IPS-15b (cell line): ENCODE data around the gene SLC39A11.
"Not testable (repeated sequence)": the region's sequence is repeated elsewhere in the genome, so short reads cannot be mapped to it uniquely, and the experiment has no call there.

ENCODE experiments used
- H3K27me3 ChIP-seq: one replicate; pipeline ENCODE4 v1.6.1; 2013; ENCODE audit warnings: low read length; ENCODE audit not compliant: control insufficient read depth, insufficient read depth
- H3K36me3 ChIP-seq: one replicate; pipeline ENCODE4 v1.6.1; 2013; ENCODE audit warnings: low read length; ENCODE audit not compliant: control insufficient read depth, insufficient read depth
- H3K4me1 ChIP-seq: one replicate; pipeline ENCODE4 v1.6.1; 2013; ENCODE audit warnings: mild to moderate bottlenecking, low read length; ENCODE audit not compliant: control insufficient read depth, insufficient read depth
- H3K4me3 ChIP-seq: one replicate; pipeline ENCODE4 v1.5.1; 2013; ENCODE audit warnings: low read depth, low read length
- H3K9ac ChIP-seq: one replicate; pipeline ENCODE4 v1.6.1; 2013; ENCODE audit warnings: low read depth, mild to moderate bottlenecking, low read length
- H3K9me3 ChIP-seq: one replicate; pipeline ENCODE4 v1.6.1; 2013; ENCODE audit warnings: mild to moderate bottlenecking, low read length; ENCODE audit not compliant: control insufficient read depth, insufficient read depth

SLC39A11 gene

GRCh38 chr17:73013816-73014663, 78.4 kb downstream of the SLC39A11 start:
- no peaks in the 10 kb centered on the region for H3K27me3 ChIP-seq
- H3K36me3 ChIP-seq = no peaks in the 10 kb centered on the region
- H3K4me1 ChIP-seq = peaks cover 5% of the 10 kb centered on the region
- H3K9ac ChIP-seq = no peak overlapping the region
- no peaks in the 10 kb centered on the region for H3K9me3 ChIP-seq
- no peak overlapping the region for H3K4me3 ChIP-seq

GRCh38 chr17:73013301-73013700, 79.2 kb downstream of the SLC39A11 start:
- H3K36me3 ChIP-seq = no peaks in the 10 kb centered on the region
- H3K27me3 ChIP-seq = no peaks in the 10 kb centered on the region
- peaks cover 5% of the 10 kb centered on the region for H3K4me1 ChIP-seq
- no peak overlapping the region for H3K4me3 ChIP-seq
- H3K9me3 ChIP-seq = no peaks in the 10 kb centered on the region
- H3K9ac ChIP-seq = no peak overlapping the region

- no peak overlapping the region for H3K4me3 ChIP-seq
- peaks cover 5% of the 10 kb centered on the region for H3K4me1 ChIP-seq
- no peak overlapping the region for H3K9ac ChIP-seq
- no peaks in the 10 kb centered on the region for H3K36me3 ChIP-seq
- no peaks in the 10 kb centered on the region for H3K9me3 ChIP-seq
- H3K27me3 ChIP-seq = no peaks in the 10 kb centered on the region
These were observed 81.4 kb downstream of the SLC39A11 start for GRCh38 chr17:73011016-73011486.

- H3K36me3 ChIP-seq = no peaks in the 10 kb centered on the region
These were observed 82.1 kb downstream of the SLC39A11 start for GRCh38 chr17:73010414-73010813.

GRCh38 chr17:73007407-73007806, 85.1 kb downstream of the SLC39A11 start:
- no peaks in the 10 kb centered on the region for H3K36me3 ChIP-seq
- H3K4me1 ChIP-seq = no peaks in the 10 kb centered on the region
- H3K9me3 ChIP-seq = no peaks in the 10 kb centered on the region
- H3K9ac ChIP-seq = no peak overlapping the region
- H3K27me3 ChIP-seq = no peaks in the 10 kb centered on the region
- no peak overlapping the region for H3K4me3 ChIP-seq

More at GRCh38 chr17:73010414-73010813, 82.1 kb downstream of the SLC39A11 start:
- peaks cover 5% of the 10 kb centered on the region for H3K4me1 ChIP-seq
- H3K4me3 ChIP-seq = no peak overlapping the region
- no peaks in the 10 kb centered on the region for H3K9me3 ChIP-seq
- H3K9ac ChIP-seq = no peak overlapping the region
- H3K27me3 ChIP-seq = no peaks in the 10 kb centered on the region

GRCh38 chr17:73005360-73005759, 87.1 kb downstream of the SLC39A11 start:
- Histone ChIP-seq H3K27me3 (no peaks in the 10 kb centered on the region), H3K36me3 (no peaks in the 10 kb centered on the region), H3K9me3 (no peaks in the 10 kb centered on the region), H3K4me1 (no peaks in the 10 kb centered on the region), H3K9ac (no peak overlapping the region), H3K4me3 (no peak overlapping the region)

- H3K9ac ChIP-seq = no peak overlapping the region
- no peaks in the 10 kb centered on the region for H3K4me1 ChIP-seq
- no peak overlapping the region for H3K4me3 ChIP-seq
- no peaks in the 10 kb centered on the region for H3K27me3 ChIP-seq
- no peaks in the 10 kb centered on the region for H3K9me3 ChIP-seq
- H3K36me3 ChIP-seq = no peaks in the 10 kb centered on the region
These were observed 89.0 kb downstream of the SLC39A11 start for GRCh38 chr17:73003487-73003886.

- H3K9ac ChIP-seq = no peak overlapping the region
- H3K4me1 ChIP-seq = no peaks in the 10 kb centered on the region
- H3K36me3 ChIP-seq = no peaks in the 10 kb centered on the region
- no peaks in the 10 kb centered on the region for H3K27me3 ChIP-seq
- no peak overlapping the region for H3K4me3 ChIP-seq
- H3K9me3 ChIP-seq = no peaks in the 10 kb centered on the region
These were observed 91.7 kb downstream of the SLC39A11 start for GRCh38 chr17:73000832-73001231.

GRCh38 chr17:72999474-72999873, 93.0 kb downstream of the SLC39A11 start:
- H3K4me3 ChIP-seq, H3K27me3 ChIP-seq, H3K36me3 ChIP-seq, H3K9ac ChIP-seq, H3K4me1 ChIP-seq, H3K9me3 ChIP-seq: not testable (repeated sequence)

GRCh38 chr17:72998343-72998742, 94.1 kb downstream of the SLC39A11 start:
- Histone ChIP-seq H3K4me1 (no peaks in the 10 kb centered on the region), H3K36me3 (no peaks in the 10 kb centered on the region), H3K9me3 (no peaks in the 10 kb centered on the region), H3K27me3 (no peaks in the 10 kb centered on the region), H3K9ac (no peak overlapping the region), H3K4me3 (no peak overlapping the region)

- no peak overlapping the region for H3K4me3 ChIP-seq
- H3K4me1 ChIP-seq = no peaks in the 10 kb centered on the region
- no peaks in the 10 kb centered on the region for H3K9me3 ChIP-seq
- no peaks in the 10 kb centered on the region for H3K27me3 ChIP-seq
- no peaks in the 10 kb centered on the region for H3K36me3 ChIP-seq
- H3K9ac ChIP-seq = no peak overlapping the region
These were observed 94.9 kb downstream of the SLC39A11 start for GRCh38 chr17:72997559-72997958.

- Histone ChIP-seq H3K27me3 (no peaks in the 10 kb centered on the region), H3K9ac (no peak overlapping the region), H3K4me3 (no peak overlapping the region), H3K9me3 (no peaks in the 10 kb centered on the region), H3K36me3 (no peaks in the 10 kb centered on the region), H3K4me1 (no peaks in the 10 kb centered on the region)
These were observed 95.7 kb downstream of the SLC39A11 start for GRCh38 chr17:72996791-72997190.
